OCI-LY3 (cell line): Measurements from ENCODE around the gene SYF2.

Experiments
- H2AFZ ChIP-seq: fragments of 200-600, 300-600 bp; shearing (Covaris generic); 2 replicates; pipeline ENCODE4 v1.6.0; 2014; ENCODE audit warnings: antibody characterized with exemption, low read depth, low read length
- H3K27ac ChIP-seq: fragments of 200-600, 300-600 bp; sonication (generic); 2 replicates; pipeline ENCODE4 v1.5.1; 2014; ENCODE audit warnings: mild to moderate bottlenecking, low read length, moderate library complexity, mixed read lengths
- H3K27me3 ChIP-seq: fragments of 200-600, 300-600 bp; sonication (generic); 2 replicates; pipeline ENCODE4 v1.6.1; 2014; ENCODE audit warnings: low read depth, low read length, mixed read lengths
- H3K36me3 ChIP-seq: fragments of 200-600, 300-600 bp; sonication (generic); replicated peaks from 2 replicates; pipeline ENCODE3; 2014; ENCODE audit warnings: low read depth, low read length, mixed read lengths
- H3K4me1 ChIP-seq: fragments of 300-600, 200-600 bp; sonication (generic); 2 replicates; pipeline ENCODE4 v1.6.1; 2014; ENCODE audit warnings: low read length, mixed read lengths
- H3K4me2 ChIP-seq: fragments of 200-600, 300-600 bp; sonication (generic); 2 replicates; pipeline ENCODE4 v1.6.1; 2014; ENCODE audit warnings: low read length, mixed read lengths
- H3K4me3 ChIP-seq: fragments of 300-600, 200-600 bp; sonication (generic); 2 replicates; pipeline ENCODE4 v1.5.1; 2014; ENCODE audit warnings: antibody characterized with exemption, mild to moderate bottlenecking, low read length, moderate library complexity
- H3K79me2 ChIP-seq: fragments of 300-600, 200-600 bp; shearing (Covaris generic); 2 replicates; pipeline ENCODE4 v1.6.1; 2014; ENCODE audit warnings: mild to moderate bottlenecking, low read length, mixed read lengths
- H3K9ac ChIP-seq: fragments of 300-600, 200-600 bp; shearing (Covaris generic); 2 replicates; pipeline ENCODE4 v1.6.0; 2014; ENCODE audit warnings: mild to moderate bottlenecking, low read length, moderate library complexity
- H3K9me3 ChIP-seq: fragments of 200-600, 300-600 bp; shearing (Covaris generic); 2 replicates; pipeline ENCODE4 v1.6.1; 2014; ENCODE audit warnings: low read length, mixed read lengths; ENCODE audit not compliant: insufficient read depth
- H4K20me1 ChIP-seq: fragments of 200-600, 300-600 bp; sonication (generic); 2 replicates; pipeline ENCODE4 v1.6.1; 2016; ENCODE audit warnings: low read length, mixed read lengths; ENCODE audit not compliant: insufficient read depth
- CTCF ChIP-seq: fragments of 200-600, 300-600 bp; sonication (generic); IDR thresholded peaks from 2 replicates; pipeline ENCODE4 v1.5.1; 2014; ENCODE audit warnings: antibody characterized with exemption, low read length, low read depth
- EZH2phosphoT487 ChIP-seq: fragments of 200-600 bp; shearing (Covaris generic); IDR thresholded peaks from 2 replicates; pipeline ENCODE4 v1.6.1; 2018; ENCODE audit warnings: antibody characterized with exemption, mixed run types, low read depth

The SYF2 gene

GRCh38 chr1:25185409-25186160 lies 46.7 kb downstream of the SYF2 start:
- Histone ChIP-seq H3K4me2 (no peak overlapping the region), H3K9me3 (no peaks in the 10 kb centered on the region), H3K4me3 (no peak overlapping the region), H3K9ac (no peak overlapping the region), H3K4me1 (no peaks in the 10 kb centered on the region), H3K27ac (no peak overlapping the region), H3K79me2 (no peaks in the 10 kb centered on the region), H4K20me1 (no peaks in the 10 kb centered on the region), H3K36me3 (no peaks in the 10 kb centered on the region), H2AFZ (no peak overlapping the region), H3K27me3 (no peaks in the 10 kb centered on the region)
- TF ChIP-seq EZH2phosphoT487 (no peak), CTCF (no peak)

GRCh38 chr1:25184001-25184762 lies 48.1 kb downstream of the SYF2 start:
- Histone ChIP-seq H3K27ac (no peak overlapping the region), H3K79me2 (no peaks in the 10 kb centered on the region), H3K4me3 (no peak overlapping the region), H3K36me3 (no peaks in the 10 kb centered on the region), H3K27me3 (no peaks in the 10 kb centered on the region), H2AFZ (no peak overlapping the region), H3K9me3 (no peaks in the 10 kb centered on the region), H3K4me2 (no peak overlapping the region), H3K9ac (no peak overlapping the region), H3K4me1 (no peaks in the 10 kb centered on the region), H4K20me1 (no peaks in the 10 kb centered on the region)
- no peak for TF ChIP-seq EZH2phosphoT487
- TF ChIP-seq CTCF: no peak

- Histone ChIP-seq H3K4me3 (no peak overlapping the region), H2AFZ (no peak overlapping the region), H4K20me1 (no peaks in the 10 kb centered on the region), H3K4me2 (no peak overlapping the region), H3K4me1 (no peaks in the 10 kb centered on the region), H3K9ac (no peak overlapping the region), H3K79me2 (no peaks in the 10 kb centered on the region), H3K9me3 (no peaks in the 10 kb centered on the region), H3K27me3 (no peaks in the 10 kb centered on the region), H3K27ac (no peak overlapping the region), H3K36me3 (no peaks in the 10 kb centered on the region)
- TF ChIP-seq EZH2phosphoT487 (no peak), CTCF (no peak)
Measured at GRCh38 chr1:25183126-25183980, 48.9 kb downstream of the SYF2 start.

- Histone ChIP-seq H3K4me1 (no peaks in the 10 kb centered on the region), H3K4me2 (no peak overlapping the region), H4K20me1 (no peaks in the 10 kb centered on the region), H3K4me3 (no peak overlapping the region), H3K36me3 (no peaks in the 10 kb centered on the region), H3K79me2 (no peaks in the 10 kb centered on the region), H3K27ac (no peak overlapping the region), H2AFZ (no peak overlapping the region), H3K9ac (no peak overlapping the region), H3K27me3 (no peaks in the 10 kb centered on the region), H3K9me3 (no peaks in the 10 kb centered on the region)
- TF ChIP-seq EZH2phosphoT487: no peak
- TF ChIP-seq CTCF: no peak
Measured at GRCh38 chr1:25182629-25183028, 49.7 kb downstream of the SYF2 start.
